HL-60 (cell line): ENCODE results near the gene SRD5A3.

Source experiments
- TF ChIP-seq, protein P1 (sequence below): IDR thresholded peaks from one replicate; pipeline ENCODE4 v1.5.1; 2011; ENCODE audit warnings: low read length, control low read depth, inconsistent platforms; ENCODE audit not compliant: insufficient read depth
- TF ChIP-seq, protein P2 (sequence below): IDR thresholded peaks from 2 replicates; pipeline ENCODE4 v1.6.1; 2012; ENCODE audit warnings: low read depth; ENCODE audit not compliant: insufficient replicate concordance

DNA sequence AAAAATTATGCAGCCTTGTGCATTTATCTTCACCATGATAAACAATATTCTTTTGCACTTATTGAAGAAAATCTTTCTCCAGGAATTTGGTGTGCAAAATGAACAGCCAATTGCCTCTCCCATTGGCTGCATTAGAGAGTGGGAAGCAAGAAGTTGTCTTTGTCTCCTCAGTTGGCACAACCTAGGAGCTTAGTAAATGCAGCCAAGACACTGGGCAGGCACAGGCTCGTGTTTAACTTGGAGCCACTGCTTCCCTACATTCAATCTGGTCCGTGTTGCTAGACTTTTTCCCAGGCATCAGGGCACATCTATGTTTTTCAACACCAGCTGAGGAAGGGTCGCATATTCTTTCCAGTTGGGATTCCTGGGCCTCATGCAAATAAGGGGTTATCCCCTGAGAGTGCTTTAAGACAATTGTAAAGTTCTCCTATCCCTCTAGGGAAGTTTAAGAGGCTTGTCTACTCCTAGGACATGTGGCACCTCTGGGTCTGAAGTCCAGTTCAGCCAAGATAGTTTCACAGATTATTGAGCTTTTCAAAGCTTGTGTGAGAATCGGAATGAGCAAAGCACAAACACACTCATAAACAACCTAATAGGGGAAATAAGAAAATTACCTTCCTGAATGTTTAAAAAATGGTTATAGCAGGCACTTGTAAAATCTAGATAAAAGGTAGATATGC lies 31.8 kb upstream of the SRD5A3 start:
- TF ChIP-seq, protein P1, sequence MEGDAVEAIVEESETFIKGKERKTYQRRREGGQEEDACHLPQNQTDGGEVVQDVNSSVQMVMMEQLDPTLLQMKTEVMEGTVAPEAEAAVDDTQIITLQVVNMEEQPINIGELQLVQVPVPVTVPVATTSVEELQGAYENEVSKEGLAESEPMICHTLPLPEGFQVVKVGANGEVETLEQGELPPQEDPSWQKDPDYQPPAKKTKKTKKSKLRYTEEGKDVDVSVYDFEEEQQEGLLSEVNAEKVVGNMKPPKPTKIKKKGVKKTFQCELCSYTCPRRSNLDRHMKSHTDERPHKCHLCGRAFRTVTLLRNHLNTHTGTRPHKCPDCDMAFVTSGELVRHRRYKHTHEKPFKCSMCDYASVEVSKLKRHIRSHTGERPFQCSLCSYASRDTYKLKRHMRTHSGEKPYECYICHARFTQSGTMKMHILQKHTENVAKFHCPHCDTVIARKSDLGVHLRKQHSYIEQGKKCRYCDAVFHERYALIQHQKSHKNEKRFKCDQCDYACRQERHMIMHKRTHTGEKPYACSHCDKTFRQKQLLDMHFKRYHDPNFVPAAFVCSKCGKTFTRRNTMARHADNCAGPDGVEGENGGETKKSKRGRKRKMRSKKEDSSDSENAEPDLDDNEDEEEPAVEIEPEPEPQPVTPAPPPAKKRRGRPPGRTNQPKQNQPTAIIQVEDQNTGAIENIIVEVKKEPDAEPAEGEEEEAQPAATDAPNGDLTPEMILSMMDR: no peak
- TF ChIP-seq, protein P2, sequence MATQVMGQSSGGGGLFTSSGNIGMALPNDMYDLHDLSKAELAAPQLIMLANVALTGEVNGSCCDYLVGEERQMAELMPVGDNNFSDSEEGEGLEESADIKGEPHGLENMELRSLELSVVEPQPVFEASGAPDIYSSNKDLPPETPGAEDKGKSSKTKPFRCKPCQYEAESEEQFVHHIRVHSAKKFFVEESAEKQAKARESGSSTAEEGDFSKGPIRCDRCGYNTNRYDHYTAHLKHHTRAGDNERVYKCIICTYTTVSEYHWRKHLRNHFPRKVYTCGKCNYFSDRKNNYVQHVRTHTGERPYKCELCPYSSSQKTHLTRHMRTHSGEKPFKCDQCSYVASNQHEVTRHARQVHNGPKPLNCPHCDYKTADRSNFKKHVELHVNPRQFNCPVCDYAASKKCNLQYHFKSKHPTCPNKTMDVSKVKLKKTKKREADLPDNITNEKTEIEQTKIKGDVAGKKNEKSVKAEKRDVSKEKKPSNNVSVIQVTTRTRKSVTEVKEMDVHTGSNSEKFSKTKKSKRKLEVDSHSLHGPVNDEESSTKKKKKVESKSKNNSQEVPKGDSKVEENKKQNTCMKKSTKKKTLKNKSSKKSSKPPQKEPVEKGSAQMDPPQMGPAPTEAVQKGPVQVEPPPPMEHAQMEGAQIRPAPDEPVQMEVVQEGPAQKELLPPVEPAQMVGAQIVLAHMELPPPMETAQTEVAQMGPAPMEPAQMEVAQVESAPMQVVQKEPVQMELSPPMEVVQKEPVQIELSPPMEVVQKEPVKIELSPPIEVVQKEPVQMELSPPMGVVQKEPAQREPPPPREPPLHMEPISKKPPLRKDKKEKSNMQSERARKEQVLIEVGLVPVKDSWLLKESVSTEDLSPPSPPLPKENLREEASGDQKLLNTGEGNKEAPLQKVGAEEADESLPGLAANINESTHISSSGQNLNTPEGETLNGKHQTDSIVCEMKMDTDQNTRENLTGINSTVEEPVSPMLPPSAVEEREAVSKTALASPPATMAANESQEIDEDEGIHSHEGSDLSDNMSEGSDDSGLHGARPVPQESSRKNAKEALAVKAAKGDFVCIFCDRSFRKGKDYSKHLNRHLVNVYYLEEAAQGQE: no peak
